Measurements from ENCODE around the gene ANKS1A. TPM values are rescaled to one million over a fixed set of nuclear protein-coding genes. Genes with fewer than 3 reads are reported as not detected.

Gene ANKS1A
- total and polyA plus RNA-seq, 2 experiments from 2014 or later, result 12.1 to 31.9 TPM

GRCh38 chr6:35070111-35070510, 181.1 kb downstream of the ANKS1A start:
- Mint-ChIP-seq H3K9me3 (no peaks in the 10 kb centered on the region), H3K4me1 (peaks cover 50% of the 10 kb centered on the region), H3K36me3 (ENCODE audit: low read depth) (peaks cover 17% of the 10 kb centered on the region; the same call in 2 of the 3 replicates), H3K27ac (peak overlapping the region; percentile 21; the same call in 1 of the 2 replicates), H3K4me3 (no peak overlapping the region; the same call in 2 of the 3 replicates), H3K27me3 (ENCODE audit: insufficient read depth, low read depth, poor library complexity) (peaks cover 16% of the 10 kb centered on the region)
- Histone ChIP-seq H3K27me3 (ENCODE audit: insufficient read depth) (no peaks in the 10 kb centered on the region), H4K20me1 (replicated peaks; ENCODE audit: insufficient read depth) (no peaks in the 10 kb centered on the region), H2AFZ (no peak overlapping the region), H3K4me3 (no peak overlapping the region), H3K9me2 (ENCODE audit: insufficient read depth) (no peaks in the 10 kb centered on the region), H3K4me2 (no peak overlapping the region), H3F3A (replicated peaks; ENCODE audit: low read depth) (no peaks in the 10 kb centered on the region), H3K4me1 (ENCODE audit: insufficient read depth) (peaks cover 26% of the 10 kb centered on the region), H3K36me3 (ENCODE audit: insufficient read depth) (no peaks in the 10 kb centered on the region), H3K27ac (ENCODE audit: low read depth) (no peak overlapping the region), H3K79me2 (replicated peaks; ENCODE audit: insufficient read depth) (no peaks in the 10 kb centered on the region)
- DNase-seq (ENCODE audit: low spot score) (no peak), ATAC-seq (peak; percentile 7; the same call in 2 of the 3 replicates)
- TF ChIP-seq CTCF (conservative IDR thresholded peaks at IDR 0.05; ENCODE audit: low read depth in 2 of 2) (no peak), ETS1 (IDR thresholded peaks at IDR 0.05) (no peak), REST (IDR thresholded peaks at IDR 0.05; ENCODE audit: unreplicated experiment) (no peak), JUNB (IDR thresholded peaks at IDR 0.05; ENCODE audit: unreplicated experiment) (no peak), CREB1 (CRISPR knock-in tag; IDR thresholded peaks at IDR 0.05; ENCODE audit: low read depth) (no peak), NANOG (IDR thresholded peaks at IDR 0.05; ENCODE audit: borderline replicate concordance) (no peak), STAT1 (IDR thresholded peaks at IDR 0.05; ENCODE audit: unreplicated experiment) (no peak), EZH2 (IDR thresholded peaks at IDR 0.05; ENCODE audit: low read depth, unreplicated experiment) (no peak), ZNF462 (CRISPR knock-in tag; IDR thresholded peaks at IDR 0.05) (no peak), ZNF331 (CRISPR knock-in tag; IDR thresholded peaks at IDR 0.05; ENCODE audit: low read depth) (no peak), POLR2AphosphoS5 (IDR thresholded peaks at IDR 0.05; ENCODE audit: low read depth) (no peak)

Measured in GM23338 (cell line).